HepG2 (cell line): Measurements from ENCODE around the gene TCAP. TPM values are rescaled to one million over a fixed set of nuclear protein-coding genes. Genes with fewer than 3 reads are reported as not detected.

Experiments used
- ARNTL ChIP-seq: sonication (generic); formaldehyde crosslinking; IDR thresholded peaks from 2 replicates; pipeline ENCODE4 v1.4.0; 2020; ENCODE audit warnings: mild to moderate bottlenecking, missing genetic modification reagents
- BATF2 ChIP-seq: sonication (generic); formaldehyde crosslinking; IDR thresholded peaks from 2 replicates; pipeline ENCODE4 v1.8.0; 2022; ENCODE audit warnings: mild to moderate bottlenecking, missing genetic modification reagents, moderate library complexity
- CENPBD1 ChIP-seq: sonication (generic); formaldehyde crosslinking; IDR thresholded peaks from 2 replicates; pipeline ENCODE4 v1.8.0; 2022; ENCODE audit warnings: missing genetic modification reagents, low read depth, mild to moderate bottlenecking, borderline replicate concordance
- DNMT3B ChIP-seq: conservative IDR thresholded peaks from 2 replicates; pipeline ENCODE4 v1.6.1; 2016; ENCODE audit warnings: missing biosample characterization, control low read depth
- DZIP1 ChIP-seq: sonication (generic); formaldehyde crosslinking; IDR thresholded peaks from 2 replicates; pipeline ENCODE4 v1.5.0; 2020; ENCODE audit warnings: mild to moderate bottlenecking, missing genetic modification reagents
- FOXP4 ChIP-seq: sonication (generic); formaldehyde crosslinking; IDR thresholded peaks from 2 replicates; pipeline ENCODE4 v1.4.0; 2020; ENCODE audit warnings: missing genetic modification reagents
- GZF1 ChIP-seq: sonication (generic); formaldehyde crosslinking; IDR thresholded peaks from 2 replicates; pipeline ENCODE4 v1.5.1; 2020; ENCODE audit warnings: mild to moderate bottlenecking, missing genetic modification reagents
- HDAC1 ChIP-seq: sonication (generic); formaldehyde crosslinking; IDR thresholded peaks from 2 replicates; pipeline ENCODE4 v1.5.1; 2020; ENCODE audit warnings: mild to moderate bottlenecking, missing genetic modification reagents
- HOXD1 ChIP-seq: sonication (generic); formaldehyde crosslinking; IDR thresholded peaks from 2 replicates; pipeline ENCODE4 v1.5.0; 2020; ENCODE audit warnings: missing genetic modification reagents
- MNT ChIP-seq: fragments of 450-650 bp; IDR thresholded peaks from 2 replicates; pipeline ENCODE4 v1.6.1; 2016
- REXO4 ChIP-seq: sonication (generic); formaldehyde crosslinking; IDR thresholded peaks from 2 replicates; pipeline ENCODE4 v1.8.0; 2022; ENCODE audit warnings: missing genetic modification reagents, mild to moderate bottlenecking, borderline replicate concordance
- ZNF224 ChIP-seq: sonication (generic); formaldehyde crosslinking; IDR thresholded peaks from 2 replicates; pipeline ENCODE4 v1.5.0; 2020; ENCODE audit warnings: mild to moderate bottlenecking, missing genetic modification reagents
- ZNF709 ChIP-seq: sonication (generic); formaldehyde crosslinking; IDR thresholded peaks from 2 replicates; pipeline ENCODE4 v1.5.0; 2020; ENCODE audit warnings: mild to moderate bottlenecking, missing genetic modification reagents
- ZNF773 ChIP-seq: sonication (generic); formaldehyde crosslinking; IDR thresholded peaks from 2 replicates; pipeline ENCODE4 v1.4.0; 2020; ENCODE audit warnings: missing genetic modification reagents, borderline replicate concordance
- polyA plus RNA-seq, 8 experiments: library from polyadenylated mRNA; depleted of rRNA in 3 of 8; stranded (reverse) in 7 of 8; unstranded in 1 of 8; fragments of >200 nt; fragmentation: Illumina TruSeq in 4 of 8; extraction: Trizol in 4 of 8; gene quantifications; 2 replicates each; pipeline versions ENCODE4 v1.2.1 to v1.2.3, GENCODE V29; 2011 to 2016; ENCODE audit warnings: low read depth in 4 of 8, missing spikeins in 1 of 8, mixed read lengths in 1 of 8; ENCODE audit not compliant: insufficient read depth in 1 of 8
- total RNA-seq, 5 experiments: library from RNA; depleted of rRNA; stranded (reverse); fragments of >200 nt; fragmentation: Illumina TruSeq; extraction: Trizol; gene quantifications; 2 replicates each; pipeline ENCODE4 v1.2.3, GENCODE V29; 2016; ENCODE audit warnings: low read depth in 1 of 5
- TF ChIP-seq, protein P1 (sequence below): sonication (generic); formaldehyde crosslinking; IDR thresholded peaks from 2 replicates; pipeline ENCODE4 v1.4.0; 2020; ENCODE audit warnings: mild to moderate bottlenecking, missing genetic modification reagents

TCAP gene
- total and polyA plus RNA-seq, 2 of the 13 experiments (the other 11 are each of a cell fraction or from before 2014, with no cell fraction given) = 0.24 to 0.65 TPM

- TF ChIP-seq MNT = no peak
- TF ChIP-seq DZIP1 (CRISPR knock-in tag) = no peak
- TF ChIP-seq ZNF709 = 0 out of 2 replicates have a peak, but pooled peaks have one; percentile 48
- TF ChIP-seq CENPBD1 (CRISPR knock-in tag) = no peak
- TF ChIP-seq HDAC1 (CRISPR knock-in tag) = peak; percentile 50; the same call in 1 of the 2 replicates
- 0 out of 2 replicates have a peak, but pooled peaks have one; percentile 56 for TF ChIP-seq BATF2 (CRISPR knock-in tag)
- 0 out of 2 replicates have a peak, but pooled peaks have one; percentile 25 for TF ChIP-seq FOXP4 (CRISPR knock-in tag)
- TF ChIP-seq ZNF224 (CRISPR knock-in tag) = no peak
- TF ChIP-seq HOXD1 (CRISPR knock-in tag) = no peak
- 0 out of 2 replicates have a peak, but pooled peaks have one; percentile 33 for TF ChIP-seq ARNTL (CRISPR knock-in tag)
- TF ChIP-seq GZF1 (CRISPR knock-in tag) = no peak
- no peak for TF ChIP-seq REXO4 (CRISPR knock-in tag)
- TF ChIP-seq DNMT3B (CRISPR knock-in tag) = 0 out of 2 replicates have a peak, but pooled peaks have one; percentile 56
- TF ChIP-seq, protein P1, sequence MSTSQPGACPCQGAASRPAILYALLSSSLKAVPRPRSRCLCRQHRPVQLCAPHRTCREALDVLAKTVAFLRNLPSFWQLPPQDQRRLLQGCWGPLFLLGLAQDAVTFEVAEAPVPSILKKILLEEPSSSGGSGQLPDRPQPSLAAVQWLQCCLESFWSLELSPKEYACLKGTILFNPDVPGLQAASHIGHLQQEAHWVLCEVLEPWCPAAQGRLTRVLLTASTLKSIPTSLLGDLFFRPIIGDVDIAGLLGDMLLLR (CRISPR knock-in tag) = 0 out of 2 replicates have a peak, but pooled peaks have one; percentile 63
- TF ChIP-seq ZNF773 = no peak
Measured at GRCh38 chr17:39671651-39672521, 6.7 kb downstream of the TCAP start (continued).
